Neural cell (in vitro differentiated cells): ENCODE data around the gene RBM39. TPM values are rescaled to one million over a fixed set of nuclear protein-coding genes. Genes with fewer than 3 reads are reported as not detected.

Experiments used
- H2AFZ ChIP-seq: fragments of 200-600, 300-800 bp; sonication (generic), shearing (Covaris generic); 2 replicates; pipeline ENCODE4 v1.6.0; 2014; ENCODE audit warnings: low read depth, mild to moderate bottlenecking, antibody characterized with exemption, low read length, moderate library complexity
- H3F3A ChIP-seq: fragments of 200-600 bp; shearing (Covaris generic); 2 replicates; pipeline ENCODE4 v1.6.1; 2016; ENCODE audit warnings: mild to moderate bottlenecking, moderate library complexity, mixed read lengths, antibody characterized with exemption, low read length; ENCODE audit not compliant: insufficient read depth, poor library complexity, severe bottlenecking
- H3K27ac ChIP-seq: fragments of 200-600, 300-800 bp; sonication (generic), shearing (Covaris generic); 2 replicates; pipeline ENCODE4 v1.5.1; 2014; ENCODE audit warnings: mild to moderate bottlenecking, low read length, moderate library complexity
- H3K27me3 ChIP-seq: fragments of 300-800, 200-600 bp; sonication (generic), shearing (Covaris generic); 2 replicates; pipeline ENCODE4 v1.6.0; 2014; ENCODE audit warnings: mild to moderate bottlenecking, low read depth, low read length, moderate library complexity; ENCODE audit not compliant: insufficient read depth
- H3K36me3 ChIP-seq: fragments of 300-800, 200-600 bp; sonication (generic), shearing (Covaris generic); 2 replicates; pipeline ENCODE4 v1.5.1; 2014; ENCODE audit warnings: mild to moderate bottlenecking, antibody characterized with exemption, low read length, moderate library complexity; ENCODE audit not compliant: insufficient read depth
- H3K4me2 ChIP-seq: fragments of 300-800, 200-600 bp; sonication (generic), shearing (Covaris generic); 2 replicates; pipeline ENCODE4 v1.6.0; 2014; ENCODE audit warnings: mild to moderate bottlenecking, low read length
- H3K4me3 ChIP-seq: fragments of 300-800, 200-600 bp; sonication (generic), shearing (Covaris generic); 2 replicates; pipeline ENCODE4 v1.5.1; 2014; ENCODE audit warnings: mild to moderate bottlenecking, low read length, moderate library complexity
- H3K79me2 ChIP-seq: fragments of 200-600 bp; shearing (Covaris generic); replicated peaks from 2 replicates; pipeline ENCODE4 v1.6.0; 2014; ENCODE audit warnings: mild to moderate bottlenecking, low read length, moderate library complexity; ENCODE audit not compliant: insufficient read depth
- H3K9ac ChIP-seq: fragments of 300-800, 200-600 bp; sonication (generic), shearing (Covaris generic); 2 replicates; pipeline ENCODE4 v1.6.1; 2016; ENCODE audit warnings: mild to moderate bottlenecking, low read length, mixed read lengths
- H3K9me2 ChIP-seq: fragments of 200-600 bp; shearing (Covaris generic); 2 replicates; pipeline ENCODE4 v1.6.1; 2016; ENCODE audit warnings: mild to moderate bottlenecking, low read length, mixed read lengths; ENCODE audit not compliant: insufficient read depth
- H3K9me3 ChIP-seq: fragments of 200-600, 300-800 bp; sonication (generic), shearing (Covaris generic); 2 replicates; pipeline ENCODE4 v1.6.1; 2016; ENCODE audit warnings: mild to moderate bottlenecking, mixed run types, low read length, moderate library complexity, mixed read lengths
- H4K20me1 ChIP-seq: fragments of 200-600 bp; shearing (Covaris generic); 2 replicates; pipeline ENCODE4 v1.6.1; 2016; ENCODE audit warnings: mild to moderate bottlenecking, mixed run types; ENCODE audit not compliant: insufficient read depth
- CTCF ChIP-seq: fragments of 450-650 bp; IDR thresholded peaks from 2 replicates; pipeline ENCODE4 v1.5.1; 2014; ENCODE audit warnings: antibody characterized with exemption, mild to moderate bottlenecking, moderate library complexity; ENCODE audit not compliant: poor library complexity, severe bottlenecking
- EP300 ChIP-seq: fragments of 450-650 bp; conservative IDR thresholded peaks from 2 replicates; pipeline ENCODE4 v1.6.1; 2014; ENCODE audit warnings: antibody characterized with exemption, mild to moderate bottlenecking, moderate library complexity; ENCODE audit not compliant: poor library complexity, severe bottlenecking
- EZH2 ChIP-seq: fragments of 200-600, 300-800 bp; shearing (Covaris generic), sonication (generic); IDR thresholded peaks from 2 replicates; pipeline ENCODE4 v1.6.1; 2014; ENCODE audit warnings: antibody characterized with exemption, low read length, borderline replicate concordance, mild to moderate bottlenecking; ENCODE audit not compliant: insufficient read depth, poor library complexity, severe bottlenecking
- MXI1 ChIP-seq: fragments of 450-650 bp; conservative IDR thresholded peaks from 2 replicates; pipeline ENCODE4 v1.6.1; 2014; ENCODE audit warnings: antibody characterized with exemption, mild to moderate bottlenecking; ENCODE audit not compliant: poor library complexity, severe bottlenecking
- POLR2AphosphoS5 ChIP-seq: IDR thresholded peaks from 2 replicates; pipeline ENCODE4 v1.6.1; 2012
- RAD21 ChIP-seq: fragments of 450-650 bp; conservative IDR thresholded peaks from 2 replicates; pipeline ENCODE4 v1.6.1; 2014; ENCODE audit warnings: antibody characterized with exemption, mild to moderate bottlenecking, moderate library complexity
- SMC3 ChIP-seq: fragments of 450-650 bp; conservative IDR thresholded peaks from 2 replicates; pipeline ENCODE4 v1.6.1; 2014; ENCODE audit warnings: antibody characterized with exemption, mild to moderate bottlenecking, moderate library complexity; ENCODE audit not compliant: poor library complexity
- TAF1 ChIP-seq: IDR thresholded peaks from 2 replicates; pipeline ENCODE4 v1.6.1; 2012; ENCODE audit warnings: low read depth
- polyA plus RNA-seq: library from polyadenylated mRNA; depleted of rRNA; stranded (reverse); fragments of >200 nt; gene quantifications from 2 replicates; pipeline ENCODE4 v1.2.3, GENCODE V29; 2014

The RBM39 gene
- polyA plus RNA-seq, 1 donor from 2014 or later: 839 TPM

- TF ChIP-seq SMC3 (no peak), RAD21 (no peak), POLR2AphosphoS5 (no peak), EZH2 (no peak), TAF1 (no peak), MXI1 (no peak), CTCF (no peak), EP300 (no peak)
Observed at GRCh38 chr20:35720165-35721123, 21.6 kb downstream of the RBM39 start.

DNA sequence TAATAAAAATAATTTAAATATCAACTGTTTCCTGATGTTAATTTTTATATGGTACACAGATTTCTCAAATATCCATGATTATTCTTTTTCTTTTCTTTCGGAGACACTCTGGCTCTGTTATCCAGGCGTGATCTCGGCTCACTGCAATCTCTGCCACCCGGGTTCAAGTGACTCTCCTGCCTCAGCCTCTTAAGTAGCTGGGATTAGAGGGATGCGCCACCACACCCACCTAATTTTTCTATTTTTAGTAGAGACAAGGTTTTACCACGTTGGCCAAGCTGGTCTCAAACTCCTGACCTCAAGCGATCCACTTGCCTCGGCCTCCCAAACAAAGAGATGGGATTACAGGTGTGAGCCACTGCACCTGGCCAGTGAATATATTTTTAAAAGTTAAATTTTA lies 22.3 kb downstream of the RBM39 start:
- Histone ChIP-seq H3F3A (no peaks in the 10 kb centered on the region), H3K4me2 (no peak overlapping the region), H3K27ac (no peak overlapping the region), H3K79me2 (peaks cover 40% of the 10 kb centered on the region), H3K9ac (no peak overlapping the region), H3K9me2 (no peaks in the 10 kb centered on the region), H4K20me1 (peaks cover 31% of the 10 kb centered on the region), H3K27me3 (no peaks in the 10 kb centered on the region), H2AFZ (no peak overlapping the region), H3K36me3 (peaks cover 3% of the 10 kb centered on the region), H3K9me3 (no peaks in the 10 kb centered on the region), H3K4me3 (no peak overlapping the region)
- TF ChIP-seq MXI1 (no peak), TAF1 (no peak), RAD21 (no peak), CTCF (no peak), EP300 (no peak)

More at GRCh38 chr20:35720165-35721123, 21.6 kb downstream of the RBM39 start:
- Histone ChIP-seq H3K9me3 (no peaks in the 10 kb centered on the region), H3K27ac (no peak overlapping the region), H3K79me2 (peaks cover 44% of the 10 kb centered on the region), H3K36me3 (peaks cover 3% of the 10 kb centered on the region), H3K27me3 (no peaks in the 10 kb centered on the region), H3F3A (no peaks in the 10 kb centered on the region), H3K4me2 (no peak overlapping the region), H2AFZ (no peak overlapping the region), H3K9me2 (no peaks in the 10 kb centered on the region), H3K9ac (no peak overlapping the region), H4K20me1 (peaks cover 31% of the 10 kb centered on the region), H3K4me3 (no peak overlapping the region)
